ENCODE results near the gene GSE1.

GSE1 gene

GRCh38 chr16:85644093-85644712, 31.1 kb downstream of the GSE1 start:
- H3K4me3 ChIP-seq (ENCODE audit: low read depth, low read length): no peak overlapping the region
- H2AFZ ChIP-seq (ENCODE audit: low read length, unreplicated experiment): no peak overlapping the region
- no peaks in the 10 kb centered on the region for H3K4me1 ChIP-seq (ENCODE audit: control insufficient read depth, insufficient read depth, low read length, unreplicated experiment)
- H3K36me3 ChIP-seq (ENCODE audit: insufficient read depth, low read length): no peaks in the 10 kb centered on the region
- H3K27me3 ChIP-seq (ENCODE audit: insufficient read depth, low read length): no peaks in the 10 kb centered on the region
- H3K27ac ChIP-seq (ENCODE audit: low read depth, low read length): no peak overlapping the region
- no peaks in the 10 kb centered on the region for H3K79me2 ChIP-seq (ENCODE audit: control insufficient read depth, insufficient read depth, low read length, unreplicated experiment)

GRCh38 chr16:85645021-85645589, 32.0 kb downstream of the GSE1 start:
- Histone ChIP-seq H3K4me3 (ENCODE audit: low read depth, low read length) (no peak overlapping the region), H3K79me2 (ENCODE audit: control insufficient read depth, insufficient read depth, low read length, unreplicated experiment) (no peaks in the 10 kb centered on the region), H3K4me1 (ENCODE audit: control insufficient read depth, insufficient read depth, low read length, unreplicated experiment) (no peaks in the 10 kb centered on the region), H3K27ac (ENCODE audit: low read depth, low read length) (no peak overlapping the region), H3K27me3 (ENCODE audit: insufficient read depth, low read length) (no peaks in the 10 kb centered on the region), H3K36me3 (ENCODE audit: insufficient read depth, low read length) (no peaks in the 10 kb centered on the region), H2AFZ (ENCODE audit: low read length, unreplicated experiment) (no peak overlapping the region)

GRCh38 chr16:85646358-85646907, 33.3 kb downstream of the GSE1 start:
- no peaks in the 10 kb centered on the region for H3K36me3 ChIP-seq (ENCODE audit: insufficient read depth, low read length)
- H3K79me2 ChIP-seq (ENCODE audit: control insufficient read depth, insufficient read depth, low read length, unreplicated experiment): no peaks in the 10 kb centered on the region
- H3K4me1 ChIP-seq (ENCODE audit: control insufficient read depth, insufficient read depth, low read length, unreplicated experiment): no peaks in the 10 kb centered on the region
- H3K4me3 ChIP-seq (ENCODE audit: low read depth, low read length): no peak overlapping the region
- H3K27me3 ChIP-seq (ENCODE audit: insufficient read depth, low read length): no peaks in the 10 kb centered on the region
- no peak overlapping the region for H2AFZ ChIP-seq (ENCODE audit: low read length, unreplicated experiment)
- no peak overlapping the region for H3K27ac ChIP-seq (ENCODE audit: low read depth, low read length)

- Histone ChIP-seq H2AFZ (ENCODE audit: low read length, unreplicated experiment) (no peak overlapping the region), H3K27ac (ENCODE audit: low read depth, low read length) (no peak overlapping the region), H3K27me3 (ENCODE audit: insufficient read depth, low read length) (no peaks in the 10 kb centered on the region), H3K36me3 (ENCODE audit: insufficient read depth, low read length) (no peaks in the 10 kb centered on the region), H3K4me1 (ENCODE audit: control insufficient read depth, insufficient read depth, low read length, unreplicated experiment) (no peaks in the 10 kb centered on the region), H3K79me2 (ENCODE audit: control insufficient read depth, insufficient read depth, low read length, unreplicated experiment) (no peaks in the 10 kb centered on the region), H3K4me3 (ENCODE audit: low read depth, low read length) (no peak overlapping the region)
Observed at GRCh38 chr16:85646976-85647375, 33.9 kb downstream of the GSE1 start.

GRCh38 chr16:85648070-85648714, 35.1 kb downstream of the GSE1 start:
- H2AFZ ChIP-seq (ENCODE audit: low read length, unreplicated experiment): no peak overlapping the region
- no peaks in the 10 kb centered on the region for H3K27me3 ChIP-seq (ENCODE audit: insufficient read depth, low read length)
- no peak overlapping the region for H3K27ac ChIP-seq (ENCODE audit: low read depth, low read length)
- no peaks in the 10 kb centered on the region for H3K79me2 ChIP-seq (ENCODE audit: control insufficient read depth, insufficient read depth, low read length, unreplicated experiment)
- no peak overlapping the region for H3K4me3 ChIP-seq (ENCODE audit: low read depth, low read length)
- H3K36me3 ChIP-seq (ENCODE audit: insufficient read depth, low read length): no peaks in the 10 kb centered on the region
- no peaks in the 10 kb centered on the region for H3K4me1 ChIP-seq (ENCODE audit: control insufficient read depth, insufficient read depth, low read length, unreplicated experiment)

GRCh38 chr16:85648805-85649204, 35.7 kb downstream of the GSE1 start:
- H3K36me3 ChIP-seq (ENCODE audit: insufficient read depth, low read length): no peaks in the 10 kb centered on the region; the same call in 1 of the 2 replicates
- peaks cover 3% of the 10 kb centered on the region for H3K4me1 ChIP-seq (ENCODE audit: control insufficient read depth, insufficient read depth, low read length, unreplicated experiment)
- H3K79me2 ChIP-seq (ENCODE audit: control insufficient read depth, insufficient read depth, low read length, unreplicated experiment): no peaks in the 10 kb centered on the region
- H3K27ac ChIP-seq (ENCODE audit: low read depth, low read length): no peak overlapping the region
- H2AFZ ChIP-seq (ENCODE audit: low read length, unreplicated experiment): no peak overlapping the region
- no peaks in the 10 kb centered on the region for H3K27me3 ChIP-seq (ENCODE audit: insufficient read depth, low read length)
- H3K4me3 ChIP-seq (ENCODE audit: low read depth, low read length): no peak overlapping the region

- H3K27ac ChIP-seq (ENCODE audit: low read depth, low read length): no peak overlapping the region
- no peak overlapping the region for H3K4me3 ChIP-seq (ENCODE audit: low read depth, low read length)
- no peak overlapping the region for H2AFZ ChIP-seq (ENCODE audit: low read length, unreplicated experiment)
- no peaks in the 10 kb centered on the region; the same call in 1 of the 2 replicates for H3K36me3 ChIP-seq (ENCODE audit: insufficient read depth, low read length)
- H3K4me1 ChIP-seq (ENCODE audit: control insufficient read depth, insufficient read depth, low read length, unreplicated experiment): peaks cover 3% of the 10 kb centered on the region
- no peaks in the 10 kb centered on the region for H3K79me2 ChIP-seq (ENCODE audit: control insufficient read depth, insufficient read depth, low read length, unreplicated experiment)
- no peaks in the 10 kb centered on the region for H3K27me3 ChIP-seq (ENCODE audit: insufficient read depth, low read length)
Observed at GRCh38 chr16:85649411-85650134, 36.5 kb downstream of the GSE1 start.

- H3K27ac ChIP-seq (ENCODE audit: low read depth, low read length): no peak overlapping the region
Observed at GRCh38 chr16:85650135-85650843, 37.2 kb downstream of the GSE1 start.

GRCh38 chr16:85650844-85651628, 37.9 kb downstream of the GSE1 start:
- peaks cover 3% of the 10 kb centered on the region for H3K4me1 ChIP-seq (ENCODE audit: control insufficient read depth, insufficient read depth, low read length, unreplicated experiment)
- H3K79me2 ChIP-seq (ENCODE audit: control insufficient read depth, insufficient read depth, low read length, unreplicated experiment): no peaks in the 10 kb centered on the region
- no peaks in the 10 kb centered on the region for H3K27me3 ChIP-seq (ENCODE audit: insufficient read depth, low read length)
- H3K27ac ChIP-seq (ENCODE audit: low read depth, low read length): no peak overlapping the region
- H3K36me3 ChIP-seq (ENCODE audit: insufficient read depth, low read length): peaks cover 3% of the 10 kb centered on the region; the same call in 1 of the 2 replicates
- H3K4me3 ChIP-seq (ENCODE audit: low read depth, low read length): no peak overlapping the region
- no peak overlapping the region for H2AFZ ChIP-seq (ENCODE audit: low read length, unreplicated experiment)

More at GRCh38 chr16:85650135-85650843, 37.2 kb downstream of the GSE1 start:
- Histone ChIP-seq H3K79me2 (ENCODE audit: control insufficient read depth, insufficient read depth, low read length, unreplicated experiment) (no peaks in the 10 kb centered on the region), H2AFZ (ENCODE audit: low read length, unreplicated experiment) (no peak overlapping the region), H3K36me3 (ENCODE audit: insufficient read depth, low read length) (no peaks in the 10 kb centered on the region; the same call in 1 of the 2 replicates), H3K27me3 (ENCODE audit: insufficient read depth, low read length) (no peaks in the 10 kb centered on the region), H3K4me1 (ENCODE audit: control insufficient read depth, insufficient read depth, low read length, unreplicated experiment) (peaks cover 3% of the 10 kb centered on the region), H3K4me3 (ENCODE audit: low read depth, low read length) (no peak overlapping the region)
